NCI-H460 (cell line): ENCODE measurements around the gene ABHD6. TPM values are rescaled to one million over a fixed set of nuclear protein-coding genes. Genes with fewer than 3 reads are reported as not detected.
A peak's percentile ranks its signal among the peaks of the same experiment; 100 is the strongest.

ENCODE experiments used
- DNase-seq: peaks from one replicate; pipeline ENCODE4 v3.0.0-alpha.2; 2016; ENCODE audit warnings: low read depth; ENCODE audit errors: extremely low read depth
- total RNA-seq: library from RNA; depleted of rRNA; stranded (reverse); fragments of >200 nt; shearing (Covaris generic); gene quantifications from 2 replicates; pipeline ENCODE4 v1.2.3, GENCODE V29; 2014

The ABHD6 gene
- total RNA-seq, 1 experiment from 2014 or later, result 5.1 TPM

DNA sequence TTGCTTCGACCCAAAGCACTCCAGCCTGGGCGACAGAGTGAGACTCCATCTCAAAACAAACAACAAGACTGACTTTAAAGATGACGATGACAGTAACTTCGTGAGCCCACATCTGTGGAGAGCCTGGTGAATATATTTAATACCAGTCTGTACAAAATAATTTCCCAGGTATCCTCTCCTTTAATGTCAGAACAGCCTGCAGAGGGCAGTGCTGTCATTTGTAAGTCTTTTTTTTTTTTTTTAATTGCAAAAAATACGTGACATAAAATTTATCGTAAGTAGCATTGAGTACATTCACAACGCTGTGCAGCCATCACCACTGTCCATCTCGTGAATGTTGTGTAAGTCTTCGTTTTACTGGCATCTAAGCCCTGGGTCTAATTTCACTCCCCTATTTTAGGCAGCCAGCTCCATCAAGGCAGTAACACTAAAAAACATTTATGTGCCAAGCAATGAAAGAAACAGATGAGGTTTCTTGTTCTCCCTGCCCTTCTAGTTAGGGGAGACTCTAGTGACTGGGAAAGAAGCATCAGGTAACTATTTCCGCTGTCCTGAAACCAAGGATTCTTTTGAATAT lies 70.1 kb downstream of the ABHD6 start:
- DNase-seq, result peak; percentile 11

DNA sequence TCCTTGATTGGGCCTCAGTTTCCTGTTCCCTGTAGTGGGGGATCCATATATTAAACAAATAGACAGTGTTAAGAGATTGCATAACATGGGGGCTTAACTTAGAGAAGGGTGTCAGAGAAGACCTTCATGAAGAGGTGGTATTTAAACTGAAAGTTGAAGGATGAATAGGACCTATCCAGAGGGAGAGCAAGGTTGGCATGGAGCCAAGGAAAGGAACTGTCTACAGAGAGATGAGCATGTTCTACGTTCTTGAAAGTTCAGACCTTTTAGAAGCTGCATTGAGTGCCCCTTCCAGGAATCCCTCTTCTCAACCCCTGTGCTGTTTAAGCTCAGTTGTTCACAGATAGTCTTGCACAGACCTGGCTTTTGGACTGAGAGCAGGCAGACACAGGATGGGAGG lies 71.1 kb downstream of the ABHD6 start:
- no peak for DNase-seq

DNA sequence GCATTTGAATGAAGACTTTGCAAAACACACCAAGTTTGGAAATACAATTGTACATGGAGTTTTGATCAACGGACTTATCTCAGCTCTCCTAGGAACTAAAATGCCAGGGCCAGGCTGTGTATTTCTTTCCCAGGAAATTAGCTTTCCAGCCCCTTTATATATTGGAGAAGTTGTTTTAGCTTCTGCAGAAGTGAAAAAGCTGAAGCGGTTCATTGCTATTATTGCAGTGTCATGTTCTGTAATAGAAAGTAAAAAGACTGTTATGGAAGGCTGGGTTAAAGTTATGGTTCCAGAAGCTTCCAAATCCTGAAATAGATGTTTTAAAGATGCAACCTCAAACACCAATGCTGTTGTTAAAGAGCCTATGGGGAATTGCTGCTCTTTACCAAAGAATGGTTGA lies 80.2 kb downstream of the ABHD6 start:
- DNase-seq, result no peak

DNA sequence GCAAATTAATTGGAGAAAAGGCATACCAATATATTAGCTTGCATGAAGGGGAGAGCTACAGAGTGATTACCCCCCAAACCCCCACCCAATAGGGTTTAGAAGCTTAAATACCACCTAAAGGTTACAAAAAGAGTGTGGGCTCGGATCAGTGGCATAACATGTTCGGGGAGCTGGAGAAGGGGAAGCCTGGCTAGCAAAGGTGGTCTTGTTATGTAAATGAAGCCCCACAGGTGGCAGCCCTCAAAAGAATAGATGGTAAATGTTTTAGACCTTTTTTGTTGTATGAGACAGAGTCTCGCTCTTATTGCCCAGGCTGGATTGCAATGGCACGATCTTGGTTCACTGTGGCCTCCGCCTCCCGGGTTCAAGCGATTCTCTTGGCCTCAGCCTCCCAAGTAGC lies 84.2 kb downstream of the ABHD6 start:
- DNase-seq, result no peak

DNA sequence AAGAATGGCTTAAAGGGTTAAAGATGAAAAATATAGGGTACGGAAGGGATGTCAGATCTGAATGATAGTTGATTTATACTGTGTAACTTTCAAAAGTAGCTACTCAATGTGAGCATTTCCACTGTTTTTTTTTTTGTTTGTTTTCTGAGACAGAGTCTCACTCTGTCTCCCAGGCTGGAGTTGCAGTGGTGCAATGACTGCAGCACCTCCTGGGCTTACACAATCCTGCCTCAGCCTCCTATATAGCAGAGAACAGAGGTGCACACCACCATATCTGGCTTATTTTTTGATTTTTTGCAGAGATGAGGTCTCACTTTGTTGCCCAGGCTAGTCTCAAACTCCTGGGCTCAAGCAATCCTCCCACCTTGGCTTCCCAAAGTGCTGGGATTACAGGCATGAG lies 85.2 kb downstream of the ABHD6 start:
- no peak for DNase-seq

DNA sequence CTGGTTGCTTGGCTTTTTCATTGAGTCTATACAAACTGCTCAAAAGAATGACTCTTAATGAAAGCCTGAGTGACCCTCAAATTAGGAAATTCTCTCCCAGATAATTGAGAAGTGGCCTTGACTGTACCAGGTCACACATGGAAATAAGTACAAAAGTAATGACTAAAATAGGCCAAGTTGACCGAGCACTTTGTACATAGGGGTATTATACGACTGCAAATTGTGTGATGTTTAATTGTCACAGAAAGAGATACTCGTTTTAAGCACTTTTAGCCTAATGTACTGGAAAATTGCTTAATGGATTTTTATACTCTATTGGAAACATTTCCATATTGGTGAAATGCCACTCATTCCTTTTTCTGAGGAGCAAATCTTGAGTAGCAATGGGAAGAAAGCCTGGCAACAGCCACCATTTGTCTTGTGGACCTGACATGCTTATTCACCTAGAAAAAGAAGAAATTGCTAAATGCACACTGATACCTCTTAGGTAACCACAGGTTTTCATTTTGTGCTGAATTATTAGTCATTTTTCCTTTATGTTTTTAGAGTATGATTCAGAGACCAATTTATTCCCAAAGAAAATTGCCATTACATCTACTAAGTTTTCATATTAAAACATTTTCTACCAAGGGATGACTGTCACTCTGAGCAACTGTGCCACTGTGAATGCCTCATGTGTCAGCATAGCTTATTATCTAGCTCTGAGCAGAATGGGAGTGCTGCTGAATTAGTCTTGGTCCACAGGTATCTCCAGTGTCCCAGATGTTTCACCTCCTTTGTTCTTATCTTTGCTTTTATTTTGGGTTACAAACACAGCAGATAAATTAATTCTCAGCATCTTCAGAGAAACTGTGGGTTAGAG lies 86.2 kb downstream of the ABHD6 start:
- no peak for DNase-seq

DNA sequence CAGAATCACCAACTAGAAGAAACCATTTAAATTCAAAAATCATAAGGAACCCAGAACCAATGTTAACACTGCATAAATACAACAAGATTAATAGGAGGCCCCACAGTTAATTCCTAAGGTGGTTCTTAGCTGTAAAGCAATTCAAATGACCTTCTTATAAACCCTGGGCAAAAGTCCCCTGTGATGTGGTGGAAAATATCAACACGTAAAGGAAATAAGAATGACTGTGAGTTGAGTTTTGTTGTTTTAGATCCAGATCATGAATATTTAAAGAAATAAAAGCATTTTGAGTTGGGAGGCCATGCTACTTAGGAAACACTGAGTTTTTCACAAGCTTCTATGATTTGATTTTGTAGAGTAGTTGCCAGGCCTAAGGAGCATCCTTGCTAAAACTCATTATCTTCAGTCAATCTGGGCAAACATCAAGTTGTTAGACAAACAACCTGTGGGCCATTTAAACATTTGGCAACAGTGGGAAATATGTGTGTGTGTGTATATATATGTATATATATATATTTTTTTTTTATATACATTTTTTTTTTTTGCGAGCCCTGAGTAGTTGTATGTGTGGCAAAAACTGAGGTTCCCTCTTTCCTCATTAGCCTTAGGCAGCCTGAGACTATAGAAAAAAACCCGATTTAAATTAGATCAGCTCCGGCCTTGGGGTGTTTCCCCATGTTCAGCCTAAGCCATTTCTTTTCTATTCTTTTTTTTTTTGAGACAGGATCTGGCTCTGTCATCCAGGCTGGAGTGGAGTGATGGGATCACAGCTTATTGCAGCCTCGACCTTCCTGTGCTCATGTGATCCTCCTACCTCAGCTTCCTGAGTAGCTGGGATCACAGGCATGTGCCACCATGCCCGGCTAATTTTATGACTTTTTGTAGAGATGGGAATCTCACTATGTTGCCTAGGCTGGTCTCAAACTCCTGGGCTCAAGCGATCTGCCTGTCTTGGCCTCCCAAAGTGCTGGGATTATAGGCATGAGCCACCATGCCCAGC lies 87.1 kb downstream of the ABHD6 start:
- no peak for DNase-seq

DNA sequence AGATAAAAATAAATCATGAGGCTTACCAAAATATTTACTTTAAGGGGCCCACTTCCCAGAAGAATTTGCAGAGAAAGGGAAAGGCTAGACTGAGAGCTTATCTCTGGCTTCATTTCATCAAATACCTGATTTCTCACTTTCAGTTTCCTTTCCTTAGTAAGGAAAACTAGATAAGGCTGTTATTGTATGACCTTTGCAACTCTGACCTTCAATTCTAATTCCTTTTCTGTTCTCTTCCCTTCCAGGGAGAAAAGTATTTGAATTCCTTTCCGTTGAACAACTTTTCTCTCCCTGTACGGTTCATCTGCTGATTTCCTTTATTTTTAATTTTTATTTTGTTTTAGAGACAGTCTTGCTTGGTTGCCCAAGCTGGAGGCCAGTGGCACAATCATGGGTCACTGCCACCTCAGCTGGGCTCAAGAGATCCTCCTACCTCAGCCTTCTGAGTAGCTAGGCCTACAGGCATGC lies 88.0 kb downstream of the ABHD6 start:
- DNase-seq, result no peak

DNA sequence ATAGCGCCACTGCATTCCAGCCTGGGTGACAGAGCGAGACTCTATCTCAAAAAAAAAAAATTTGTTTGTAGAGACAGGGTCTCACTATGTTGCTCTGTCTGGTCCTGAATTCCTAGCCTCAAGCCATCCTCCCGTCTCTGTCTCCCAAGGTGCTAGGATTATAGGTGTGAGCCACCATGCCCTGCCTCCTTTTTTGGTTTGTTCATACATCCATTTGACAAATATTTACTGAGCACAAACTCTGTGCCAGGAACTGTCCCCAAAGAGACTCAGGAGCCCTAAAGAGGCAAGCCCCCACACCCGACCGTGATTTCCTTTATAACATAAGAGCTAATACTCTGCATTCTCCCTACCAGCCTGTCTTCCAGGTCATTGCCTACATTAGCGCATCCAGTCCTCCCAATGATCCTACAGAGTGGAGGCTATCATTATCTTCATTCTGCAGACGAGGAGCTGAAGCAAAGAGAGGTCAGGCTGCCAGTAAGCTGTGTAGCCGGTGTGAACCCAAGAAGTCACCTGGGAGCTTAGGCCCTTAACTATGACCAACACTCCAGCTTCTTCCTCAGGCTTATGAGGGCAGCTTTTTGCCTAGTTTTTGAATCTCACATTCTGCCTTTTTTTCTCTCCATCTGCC lies 88.8 kb downstream of the ABHD6 start:
- DNase-seq, result no peak

DNA sequence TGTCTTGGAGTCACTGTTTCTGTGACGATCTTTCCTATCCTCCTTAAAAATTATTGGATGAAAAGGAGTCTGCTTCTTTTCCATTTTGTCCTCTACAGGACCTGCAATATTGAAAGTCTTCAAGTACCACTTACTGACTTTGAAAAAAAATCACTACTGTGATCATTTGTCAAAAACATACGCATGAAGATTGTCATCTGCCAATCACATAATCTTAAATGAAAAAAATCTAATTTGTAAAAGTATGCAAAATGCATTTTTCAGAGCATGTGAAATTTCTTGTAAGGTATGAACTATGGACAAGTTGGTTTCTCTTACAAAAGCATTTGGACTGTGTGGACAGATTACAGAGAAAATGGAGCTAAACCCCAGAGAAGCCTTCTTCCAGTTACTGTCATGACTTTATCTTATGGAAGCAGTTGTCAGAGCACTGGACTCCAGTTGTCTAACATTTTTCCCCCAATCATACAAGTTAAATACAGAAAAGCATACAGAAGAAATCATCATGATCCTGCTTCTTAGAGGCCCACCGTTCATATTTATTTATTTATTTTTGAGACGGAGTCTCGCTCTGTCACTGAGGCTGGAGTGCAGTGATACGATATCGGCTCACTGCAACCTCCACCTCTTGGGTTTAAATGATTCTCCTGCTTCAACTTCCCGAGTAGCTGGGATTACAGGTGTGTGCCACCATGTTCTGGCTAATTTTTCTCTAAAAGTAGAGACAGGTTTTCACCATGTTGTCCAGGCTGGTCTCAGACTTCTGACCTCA lies 91.7 kb downstream of the ABHD6 start:
- DNase-seq, result no peak

DNA sequence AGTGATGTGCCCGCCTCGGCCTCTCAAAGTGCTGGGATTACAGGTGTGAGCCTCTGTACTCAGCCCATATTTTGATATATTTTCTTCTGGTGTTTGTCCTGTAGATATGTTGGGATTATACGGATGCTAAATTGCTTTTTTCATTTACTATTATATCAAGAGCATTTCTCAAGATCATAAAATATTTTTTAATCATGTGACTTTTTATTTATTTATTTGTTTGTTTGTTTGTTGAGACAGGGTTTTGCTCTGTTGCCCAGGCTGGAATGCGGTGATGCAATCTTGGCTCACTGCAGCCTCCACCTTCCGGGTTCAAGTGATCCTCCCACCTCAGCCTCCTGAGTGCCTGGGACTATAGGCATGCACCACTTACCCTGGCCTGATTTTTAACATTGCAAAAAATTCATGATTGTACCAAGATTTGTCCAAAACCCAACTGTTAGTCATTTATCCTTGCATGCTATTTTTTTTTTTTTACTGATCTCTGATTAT lies 92.4 kb downstream of the ABHD6 start:
- no peak for DNase-seq

DNA sequence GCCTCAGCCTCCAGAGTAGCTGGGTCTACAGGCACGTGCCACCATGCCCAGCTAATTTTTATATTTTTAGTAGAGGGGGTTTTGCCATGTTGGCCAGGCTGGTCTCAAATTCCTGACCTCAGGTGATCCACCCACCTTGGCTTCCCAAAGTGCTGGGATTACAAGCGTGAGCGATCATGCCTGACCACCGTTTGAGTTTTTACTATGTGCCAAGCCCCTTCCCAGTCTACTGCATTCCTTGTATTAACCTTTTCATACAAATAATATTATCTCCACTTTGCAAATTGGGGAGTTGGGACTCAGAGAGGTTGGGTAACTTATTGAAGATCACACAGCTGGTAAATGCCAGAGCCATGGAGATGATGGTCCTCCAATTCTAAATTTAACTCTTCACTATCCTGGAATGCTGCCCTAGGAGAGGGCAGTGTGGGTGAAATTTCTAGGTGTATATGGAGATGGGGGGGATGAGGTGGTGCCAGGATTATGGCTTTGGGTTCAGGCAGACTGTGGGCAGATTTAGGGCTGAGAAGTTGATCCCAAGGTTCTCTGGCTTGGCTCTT lies 94.1 kb downstream of the ABHD6 start:
- no peak for DNase-seq

DNA sequence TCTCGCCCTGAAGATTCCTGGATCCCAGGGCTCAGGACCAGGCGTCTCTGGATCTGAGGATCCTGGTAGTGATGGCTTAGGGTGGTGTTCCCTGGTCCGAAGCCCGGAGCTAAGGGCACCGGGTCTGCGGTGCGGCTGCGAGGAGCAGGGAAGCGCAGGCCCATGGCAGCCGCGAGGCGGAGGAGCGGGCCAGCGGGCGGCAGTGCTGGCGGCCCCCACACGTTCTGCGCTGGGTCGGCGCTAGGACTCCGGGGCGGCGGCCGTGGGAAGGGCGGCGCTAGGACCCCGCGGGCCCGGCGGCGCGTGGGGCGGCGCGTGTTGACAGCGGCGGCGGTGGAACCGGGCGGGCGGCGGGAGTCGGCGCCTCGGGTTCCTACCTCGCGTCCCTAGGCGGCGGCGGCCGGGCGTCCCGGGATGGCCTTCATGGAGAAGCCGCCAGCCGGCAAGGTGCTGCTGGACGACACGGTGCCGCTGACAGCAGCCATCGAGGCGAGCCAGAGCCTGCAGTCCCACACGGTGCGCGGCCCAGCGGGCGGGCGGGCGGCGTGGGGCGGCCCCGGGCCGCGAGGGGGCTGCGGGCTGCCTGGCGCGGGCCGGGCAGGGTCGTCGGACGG lies 95.1 kb downstream of the ABHD6 start, which contains the start of gene PXK:
Gene PXK, plus strand, starts transcription at position 318 of the 614 bp plus-strand sequence. Its CDS starts 97 bp downstream, at position 415.
- DNase-seq, result peak; percentile 45

DNA sequence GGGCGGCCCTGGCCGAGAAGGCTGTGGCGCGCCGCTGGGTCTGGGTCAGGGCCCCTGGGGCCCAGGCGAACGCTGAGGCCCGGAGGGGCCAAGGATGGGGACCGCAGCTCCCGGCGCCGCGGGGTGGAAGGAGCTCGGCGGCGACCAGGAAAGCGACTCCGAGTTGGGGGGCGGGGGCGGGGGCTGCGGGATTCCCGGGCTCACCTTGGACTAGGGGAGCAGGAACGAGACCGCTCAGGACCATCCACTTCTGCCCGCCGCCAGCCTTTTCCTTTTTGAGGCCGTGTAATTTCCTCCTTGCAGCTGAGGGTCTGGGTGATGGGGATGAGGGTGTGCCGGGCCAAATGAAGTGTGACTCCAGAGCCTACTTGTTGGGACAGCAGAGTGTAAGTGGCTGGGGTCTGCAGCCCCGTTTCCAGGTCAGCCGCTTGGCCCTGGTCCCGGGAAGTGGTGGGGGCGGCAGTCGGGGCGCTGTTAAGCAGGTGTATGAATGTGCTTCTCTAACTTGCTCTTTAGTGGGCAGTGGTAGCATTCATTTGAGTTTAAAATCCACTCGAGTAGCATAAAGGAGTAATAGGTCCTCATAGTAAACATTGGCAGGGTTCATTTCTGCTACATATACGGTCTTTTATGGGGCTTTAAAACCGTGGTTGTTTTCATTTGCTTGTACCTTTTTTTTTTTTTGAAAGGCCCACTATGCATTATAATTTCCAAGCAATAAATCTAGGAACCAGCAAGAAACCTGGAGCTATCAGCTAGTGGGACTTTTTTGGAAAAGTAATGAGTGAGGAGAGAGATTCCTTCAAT lies 95.8 kb downstream of the ABHD6 start:
- DNase-seq, result no peak

DNA sequence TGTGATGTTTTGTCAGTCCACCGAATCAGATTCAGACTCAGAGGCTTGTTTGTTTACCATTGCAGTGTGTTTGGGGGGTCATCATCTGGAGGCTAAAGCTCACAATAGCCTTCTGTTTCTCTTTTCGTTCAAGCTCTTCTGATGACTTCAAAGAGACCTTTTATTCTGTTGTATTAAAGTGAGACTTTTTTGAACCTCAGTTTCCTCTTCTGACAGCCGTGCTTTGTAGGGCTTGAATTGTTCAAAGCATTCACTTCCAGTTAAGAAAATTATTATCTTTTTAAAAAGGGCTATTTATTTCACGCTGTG lies 96.4 kb downstream of the ABHD6 start:
- no peak for DNase-seq

DNA sequence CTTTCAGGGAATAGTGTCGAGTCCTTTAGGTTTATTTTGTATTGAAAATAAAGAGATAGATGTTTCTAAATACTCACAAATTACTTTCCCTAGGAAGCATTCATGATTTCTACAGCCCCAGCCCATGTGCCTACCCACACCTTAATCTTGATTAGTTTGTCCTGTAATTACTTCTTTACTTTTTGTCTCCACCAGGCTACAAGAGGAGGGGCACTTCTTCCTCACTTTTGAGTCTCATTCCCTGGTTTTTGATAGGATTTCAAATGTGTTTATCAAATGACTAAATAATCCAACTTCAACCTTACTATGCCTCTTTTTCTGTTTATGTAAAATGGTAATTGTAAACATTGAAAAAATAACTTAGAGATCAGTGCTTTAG lies 96.9 kb downstream of the ABHD6 start:
- no peak for DNase-seq

DNA sequence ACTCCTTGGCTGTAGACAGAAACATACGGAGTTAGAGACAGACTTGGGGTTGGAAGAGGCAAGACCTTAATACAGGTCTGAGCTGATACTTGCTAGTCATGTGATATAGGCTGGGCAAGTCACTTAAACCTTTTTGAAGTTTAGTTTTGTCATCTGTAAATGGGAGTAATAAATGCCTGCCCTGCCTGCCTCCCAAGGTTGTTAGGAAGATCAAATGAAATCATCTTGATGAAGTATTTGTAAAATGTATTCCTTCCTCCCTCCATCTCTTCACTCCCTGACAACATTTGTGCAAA lies 98.0 kb downstream of the ABHD6 start:
- DNase-seq, result no peak

DNA sequence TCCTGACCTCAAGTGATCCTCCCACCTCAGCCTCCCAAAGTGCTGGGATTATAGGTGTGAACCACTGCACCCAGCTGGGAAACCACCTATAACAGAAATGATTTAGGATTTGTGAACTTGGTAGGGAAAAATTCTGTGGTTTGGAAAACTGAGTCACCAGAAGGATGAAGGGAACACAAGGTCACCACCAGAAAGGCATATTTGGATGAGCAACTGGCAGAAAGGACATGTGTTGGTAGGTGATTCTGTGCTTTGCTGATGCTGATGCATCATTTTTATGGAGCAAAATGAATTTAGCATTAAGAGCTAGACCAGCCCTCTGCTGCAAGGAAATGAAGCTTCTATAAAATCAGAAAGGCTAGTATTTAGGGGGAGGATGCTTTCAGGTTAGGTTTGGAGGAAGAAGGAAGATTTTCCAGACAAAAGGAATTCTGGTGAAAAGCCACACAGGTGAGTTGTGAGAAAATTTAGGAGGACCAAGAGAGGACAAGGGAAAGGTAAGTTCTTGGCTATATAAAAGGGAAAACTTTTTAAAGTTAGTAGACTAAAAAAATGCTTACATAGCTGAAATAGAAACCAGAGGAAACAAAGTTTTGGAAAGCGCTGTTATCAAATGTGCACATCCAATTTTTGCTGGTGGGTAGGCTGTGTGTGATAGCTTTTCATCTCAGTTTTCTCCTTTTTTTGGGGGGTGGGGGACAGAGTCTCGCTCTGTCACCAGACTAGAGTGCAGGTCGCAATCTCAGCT lies 98.7 kb downstream of the ABHD6 start:
- DNase-seq, result no peak
